ENCODE measurements around the gene CNBD2. TPM values are rescaled to one million over a fixed set of nuclear protein-coding genes. Genes with fewer than 3 reads are reported as not detected.
"Not testable (repeated sequence)": the region's sequence is repeated elsewhere in the genome, so short reads cannot be mapped to it uniquely, and the experiment has no call there.

The CNBD2 gene
- total RNA-seq, 4 donors from 2014 or later: 2.0 to 6.3 (median 4.1) TPM

DNA sequence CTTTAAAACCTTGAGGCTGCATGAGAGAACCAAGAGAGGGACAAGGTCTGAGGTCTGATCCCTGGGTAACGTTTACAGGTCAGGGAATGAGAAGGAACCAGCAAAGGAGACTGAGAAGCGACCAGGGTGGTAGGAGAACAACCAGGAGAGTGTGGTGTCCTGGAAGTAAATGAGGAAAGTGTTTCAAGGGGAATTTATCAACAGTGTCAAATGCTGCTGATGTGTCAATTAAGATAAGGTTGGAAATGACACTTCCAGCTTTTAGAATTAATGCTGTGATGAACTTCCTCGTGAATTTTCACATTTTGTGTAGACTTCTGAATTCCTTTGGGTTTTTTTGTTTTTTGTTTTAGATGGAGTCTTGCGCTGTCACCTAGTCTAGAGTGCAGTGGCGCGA lies 83.7 kb downstream of the CNBD2 start:
- TF ChIP-seq, protein P1, sequence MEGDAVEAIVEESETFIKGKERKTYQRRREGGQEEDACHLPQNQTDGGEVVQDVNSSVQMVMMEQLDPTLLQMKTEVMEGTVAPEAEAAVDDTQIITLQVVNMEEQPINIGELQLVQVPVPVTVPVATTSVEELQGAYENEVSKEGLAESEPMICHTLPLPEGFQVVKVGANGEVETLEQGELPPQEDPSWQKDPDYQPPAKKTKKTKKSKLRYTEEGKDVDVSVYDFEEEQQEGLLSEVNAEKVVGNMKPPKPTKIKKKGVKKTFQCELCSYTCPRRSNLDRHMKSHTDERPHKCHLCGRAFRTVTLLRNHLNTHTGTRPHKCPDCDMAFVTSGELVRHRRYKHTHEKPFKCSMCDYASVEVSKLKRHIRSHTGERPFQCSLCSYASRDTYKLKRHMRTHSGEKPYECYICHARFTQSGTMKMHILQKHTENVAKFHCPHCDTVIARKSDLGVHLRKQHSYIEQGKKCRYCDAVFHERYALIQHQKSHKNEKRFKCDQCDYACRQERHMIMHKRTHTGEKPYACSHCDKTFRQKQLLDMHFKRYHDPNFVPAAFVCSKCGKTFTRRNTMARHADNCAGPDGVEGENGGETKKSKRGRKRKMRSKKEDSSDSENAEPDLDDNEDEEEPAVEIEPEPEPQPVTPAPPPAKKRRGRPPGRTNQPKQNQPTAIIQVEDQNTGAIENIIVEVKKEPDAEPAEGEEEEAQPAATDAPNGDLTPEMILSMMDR (IDR thresholded peaks at IDR 0.05): no peak
- DNase-seq (ENCODE audit: low spot score) (no peak), ATAC-seq (ENCODE audit: low FRiP score) (no peak)

DNA sequence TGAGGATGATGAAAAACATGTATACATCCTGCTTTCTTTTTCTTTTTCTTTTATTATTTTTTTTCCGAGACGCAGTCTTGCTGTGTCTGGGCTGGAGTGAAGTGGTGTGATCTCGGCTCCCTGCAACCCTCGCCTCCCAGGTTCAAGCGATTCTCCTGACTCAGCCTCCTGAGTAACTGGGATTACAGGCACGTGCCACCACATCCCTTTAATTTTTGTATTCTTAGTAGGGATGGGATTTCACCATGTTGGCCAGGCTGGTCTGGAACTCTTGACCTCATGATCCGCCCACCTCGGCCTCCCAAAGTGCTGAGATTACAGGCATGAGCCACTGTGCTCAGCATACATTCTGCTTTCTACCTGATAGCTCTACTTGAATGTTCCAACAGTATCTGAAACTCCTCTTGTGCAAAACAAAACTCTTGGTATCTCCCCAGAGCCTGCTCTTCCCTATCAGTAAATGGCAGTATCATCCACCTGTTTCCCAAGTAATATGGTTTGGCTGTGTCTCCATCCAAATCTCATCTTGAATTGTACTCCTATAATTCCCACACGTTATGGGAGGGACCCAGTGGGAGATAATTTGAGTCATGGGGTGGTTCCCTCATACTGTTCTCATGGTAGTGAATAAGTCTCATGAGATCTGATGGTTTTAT lies 85.6 kb downstream of the CNBD2 start:
- not testable (repeated sequence) for DNase-seq (ENCODE audit: low spot score); ATAC-seq (ENCODE audit: low FRiP score)

DNA sequence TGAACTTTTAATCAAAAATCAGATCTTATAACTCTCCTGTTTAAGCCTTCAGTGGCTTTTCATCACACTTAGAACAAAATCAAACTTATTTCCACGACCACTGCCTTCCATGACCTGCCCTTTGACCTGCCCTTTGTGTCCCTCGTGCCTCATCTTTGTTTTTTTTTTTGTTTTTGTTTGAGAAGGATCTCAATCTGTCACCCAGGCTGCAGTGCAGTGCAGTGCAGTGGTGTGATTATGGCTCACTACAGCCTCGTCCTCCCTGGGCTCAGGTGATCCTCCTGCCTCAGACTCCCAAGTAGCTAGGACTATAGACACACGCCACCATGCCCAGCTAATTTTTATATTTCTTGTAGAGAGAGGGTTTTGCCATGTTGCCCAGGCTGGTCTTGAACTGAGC lies 86.8 kb downstream of the CNBD2 start:
- no peak for ATAC-seq (ENCODE audit: low FRiP score)

DNA sequence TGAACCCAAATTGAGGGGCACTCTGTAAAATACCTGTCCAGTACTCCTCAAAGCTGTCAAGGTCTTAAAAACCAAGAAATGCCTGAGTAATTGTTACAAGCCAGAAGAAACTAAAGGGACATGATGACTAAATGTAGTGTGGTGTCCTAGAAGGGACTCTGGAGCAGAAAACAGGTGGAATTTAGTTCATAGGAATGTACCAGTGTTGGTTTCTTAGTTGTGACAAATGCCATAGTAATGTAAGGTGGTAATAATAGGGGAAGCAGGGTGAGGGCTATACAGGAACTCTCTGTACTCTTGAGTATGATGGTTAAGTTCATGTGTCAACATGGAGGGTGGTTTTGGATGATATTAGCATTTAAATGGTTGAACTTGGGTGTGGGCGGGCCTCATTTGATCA lies 92.3 kb downstream of the CNBD2 start:
- TF ChIP-seq, protein P1 (IDR thresholded peaks at IDR 0.05): no peak
- ATAC-seq (ENCODE audit: low FRiP score) (no peak), DNase-seq (ENCODE audit: low spot score) (no peak)

More for the DNA sequence above, 86.8 kb downstream of the CNBD2 start:
- DNase-seq (ENCODE audit: low spot score): no peak
- TF ChIP-seq, protein P1 (IDR thresholded peaks at IDR 0.05): no peak

DNA sequence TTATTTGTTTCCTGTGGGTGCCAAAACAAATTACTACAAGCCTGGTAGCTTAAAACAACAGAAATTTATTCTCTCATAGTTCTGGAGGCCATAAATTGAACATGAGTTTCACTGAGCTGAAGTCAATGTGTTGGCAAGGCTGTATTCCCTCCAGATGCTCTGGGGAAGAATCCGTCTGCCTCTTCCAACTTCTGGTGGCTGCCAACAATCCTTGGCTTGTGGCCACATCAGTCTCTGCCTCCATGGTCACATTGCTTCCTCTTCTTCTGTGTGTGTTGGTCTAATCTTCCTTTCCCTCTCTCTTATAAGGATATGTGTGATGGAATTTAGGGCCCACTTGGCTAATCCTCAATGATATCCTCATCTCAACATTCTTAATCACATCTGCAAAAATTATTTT lies 93.4 kb downstream of the CNBD2 start:
- ATAC-seq (ENCODE audit: low FRiP score): no peak
- no peak for DNase-seq (ENCODE audit: low spot score)
- TF ChIP-seq, protein P1 (IDR thresholded peaks at IDR 0.05): no peak

DNA sequence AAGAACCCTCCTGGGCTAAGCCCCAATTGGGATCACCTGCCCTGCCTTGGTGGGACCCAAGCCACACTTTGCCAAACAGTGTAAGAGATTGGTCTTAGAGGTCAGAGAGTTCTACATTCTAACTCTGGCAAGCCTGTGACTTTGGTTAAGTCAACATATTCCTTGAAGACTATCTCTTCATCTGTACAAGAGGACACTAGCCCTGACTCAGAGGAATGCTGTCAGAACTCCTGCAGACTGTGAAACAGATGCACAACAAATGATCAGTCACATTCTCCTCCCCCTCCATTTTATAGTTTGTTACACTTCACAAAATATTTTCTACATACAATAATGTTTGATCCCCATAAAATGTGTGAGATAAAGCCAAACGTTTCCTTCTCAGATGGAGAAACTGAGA lies 94.4 kb downstream of the CNBD2 start:
- TF ChIP-seq, protein P1 (IDR thresholded peaks at IDR 0.05): no peak
- no peak for DNase-seq (ENCODE audit: low spot score)
- no peak for ATAC-seq (ENCODE audit: low FRiP score)

DNA sequence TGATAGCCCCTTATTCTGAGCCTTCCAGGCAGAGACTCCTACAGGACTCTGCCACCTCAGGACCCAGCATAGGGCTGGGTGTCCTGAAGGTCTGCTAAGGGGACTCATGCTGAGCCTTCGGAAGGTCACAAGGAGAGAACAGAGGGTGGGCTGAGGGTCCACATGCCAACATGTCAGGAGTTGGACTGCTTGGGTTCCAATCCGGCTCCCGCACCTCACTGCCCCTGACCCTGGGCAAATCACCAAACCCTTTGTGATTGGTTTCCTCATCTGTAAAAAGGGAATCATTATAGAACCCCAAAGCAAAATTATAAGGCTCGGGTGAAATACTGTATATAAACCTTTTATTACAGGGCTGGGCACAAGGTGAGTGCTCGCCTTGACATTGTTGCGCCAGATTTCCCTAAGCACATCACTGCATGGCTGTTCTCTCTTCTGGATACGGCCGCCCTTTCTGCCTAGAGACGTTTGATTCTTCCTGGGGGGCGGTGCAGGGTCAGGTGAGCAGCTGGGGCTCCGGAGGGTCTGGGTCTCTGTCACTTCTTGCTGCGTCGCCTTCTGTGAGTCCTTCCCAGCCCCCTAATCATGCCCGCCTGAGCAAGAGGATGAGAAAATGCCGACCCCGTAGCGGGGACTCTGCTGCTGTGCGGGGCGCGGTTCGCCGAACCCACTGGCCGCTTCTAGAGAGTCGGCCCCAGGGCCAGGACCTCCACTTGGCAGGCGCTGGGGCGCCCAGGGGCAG lies 95.7 kb downstream of the CNBD2 start:
- no peak for ATAC-seq (ENCODE audit: low FRiP score)
- TF ChIP-seq, protein P1 (IDR thresholded peaks at IDR 0.05): no peak
- no peak for DNase-seq (ENCODE audit: low spot score)

All from omental fat pad (tissue), 4 donors.